ENCODE results near the gene SORBS2. TPM values are rescaled to one million over a fixed set of nuclear protein-coding genes. Genes with fewer than 3 reads are reported as not detected.

Gene SORBS2
- total RNA-seq, 1 donor from 2014 or later: 103 TPM

GRCh38 chr4:185740471-185740873, 71.5 kb downstream of the SORBS2 start:
- DNase-seq (ENCODE audit: low spot score): no peak

GRCh38 chr4:185738820-185739219, 73.2 kb downstream of the SORBS2 start:
- no peak for DNase-seq (ENCODE audit: low spot score)

GRCh38 chr4:185738038-185738552, 73.9 kb downstream of the SORBS2 start:
- no peak for DNase-seq (ENCODE audit: low spot score)

- no peak for DNase-seq (ENCODE audit: low spot score)
Observed at GRCh38 chr4:185737489-185738037, 74.4 kb downstream of the SORBS2 start.

GRCh38 chr4:185736882-185737281, 75.1 kb downstream of the SORBS2 start:
- DNase-seq (ENCODE audit: low spot score): no peak

- DNase-seq (ENCODE audit: low spot score): no peak
Observed at GRCh38 chr4:185735866-185736400, 76.1 kb downstream of the SORBS2 start.

GRCh38 chr4:185734930-185735329, 77.1 kb downstream of the SORBS2 start:
- DNase-seq (ENCODE audit: low spot score): no peak

- no peak for DNase-seq (ENCODE audit: low spot score)
Observed at GRCh38 chr4:185734214-185734613, 77.8 kb downstream of the SORBS2 start.

- no peak for DNase-seq (ENCODE audit: low spot score)
Observed at GRCh38 chr4:185730849-185731608, 81.0 kb downstream of the SORBS2 start.

GRCh38 chr4:185730387-185730786, 81.6 kb downstream of the SORBS2 start:
- no peak for DNase-seq (ENCODE audit: low spot score)

- no peak for DNase-seq (ENCODE audit: low spot score)
Observed at GRCh38 chr4:185729391-185729804, 82.6 kb downstream of the SORBS2 start.

GRCh38 chr4:185728893-185729292, 83.1 kb downstream of the SORBS2 start:
- no peak for DNase-seq (ENCODE audit: low spot score)

- no peak for DNase-seq (ENCODE audit: low spot score)
Observed at GRCh38 chr4:185726931-185727330, 85.1 kb downstream of the SORBS2 start.

- DNase-seq (ENCODE audit: low spot score): no peak
Observed at GRCh38 chr4:185723631-185724260, 88.2 kb downstream of the SORBS2 start.

GRCh38 chr4:185722029-185722316, 90.0 kb downstream of the SORBS2 start:
- no peak for DNase-seq (ENCODE audit: low spot score)

- DNase-seq (ENCODE audit: low spot score): no peak
Observed at GRCh38 chr4:185721190-185722028, 90.6 kb downstream of the SORBS2 start.

- no peak for DNase-seq (ENCODE audit: low spot score)
Observed at GRCh38 chr4:185719500-185719858, 92.5 kb downstream of the SORBS2 start.

GRCh38 chr4:185718578-185719499, 93.2 kb downstream of the SORBS2 start:
- no peak for DNase-seq (ENCODE audit: low spot score)

- no peak for DNase-seq (ENCODE audit: low spot score)
Observed at GRCh38 chr4:185717377-185717741, 94.6 kb downstream of the SORBS2 start.

- no peak for DNase-seq (ENCODE audit: low spot score)
Observed at GRCh38 chr4:185716577-185717376, 95.2 kb downstream of the SORBS2 start.
